Stimulated activated CD4-positive, alpha-beta T cell treated with anti-CD3 and anti-CD28 coated beads, Interleukin-1b, Interleukin-23, amount 100 ng/mL, for 48 hours (primary cell): Measurements from ENCODE around the gene FNBP1L.
"Not testable (repeated sequence)": the region's sequence is repeated elsewhere in the genome, so short reads cannot be mapped to it uniquely, and the experiment has no call there.

Experiments
- DNase-seq: peaks from one replicate; pipeline ENCODE4 v3.0.0-alpha.2; 2020

The FNBP1L gene

GRCh38 chr1:93537924-93538323 is 90.0 kb downstream of the FNBP1L start:
- no peak for DNase-seq

GRCh38 chr1:93541045-93541444 is 93.1 kb downstream of the FNBP1L start:
- DNase-seq: no peak

- no peak for DNase-seq
Observed at GRCh38 chr1:93542398-93542797, 94.5 kb downstream of the FNBP1L start.

GRCh38 chr1:93546162-93546863 is 98.4 kb downstream of the FNBP1L start:
- no peak for DNase-seq

- DNase-seq: no peak
Observed at GRCh38 chr1:93549131-93549530, 101.2 kb downstream of the FNBP1L start.

GRCh38 chr1:93549811-93550210 is 101.9 kb downstream of the FNBP1L start:
- no peak for DNase-seq

GRCh38 chr1:93552741-93553455 is 105.0 kb downstream of the FNBP1L start:
- DNase-seq: no peak

- DNase-seq: not testable (repeated sequence)
Observed at GRCh38 chr1:93553886-93554490, 106.1 kb downstream of the FNBP1L start.

- DNase-seq: no peak
Observed at GRCh38 chr1:93554883-93555872, 107.3 kb downstream of the FNBP1L start.

GRCh38 chr1:93556291-93556690 is 108.4 kb downstream of the FNBP1L start:
- no peak for DNase-seq

- no peak for DNase-seq
Observed at GRCh38 chr1:93559045-93559444, 111.1 kb downstream of the FNBP1L start.

- DNase-seq: no peak
Observed at GRCh38 chr1:93559695-93560094, 111.8 kb downstream of the FNBP1L start.

GRCh38 chr1:93565496-93566206 is 117.7 kb downstream of the FNBP1L start:
- DNase-seq: no peak

GRCh38 chr1:93566227-93566626 is 118.3 kb downstream of the FNBP1L start:
- DNase-seq: no peak

- DNase-seq: peak; percentile 27
Observed at GRCh38 chr1:93567255-93567918, 119.5 kb downstream of the FNBP1L start.

- no peak for DNase-seq
Observed at GRCh38 chr1:93569489-93569888, 121.6 kb downstream of the FNBP1L start.

- DNase-seq: no peak
Observed at GRCh38 chr1:93571623-93572310, 123.8 kb downstream of the FNBP1L start.

- DNase-seq: no peak
Observed at GRCh38 chr1:93573940-93574469, 126.1 kb downstream of the FNBP1L start.

GRCh38 chr1:93574511-93574910 is 126.6 kb downstream of the FNBP1L start:
- no peak for DNase-seq

GRCh38 chr1:93574991-93575390 is 127.1 kb downstream of the FNBP1L start:
- no peak for DNase-seq
